Parathyroid adenoma (tissue), 2 donors: ENCODE data around the gene ARID3A.

Source experiments
- H2AFZ ChIP-seq: fragments of 300-600 bp; sonication (generic); one replicate; pipeline ENCODE4 v1.7.0; 2017; ENCODE audit warnings: antibody characterized with exemption, mild to moderate bottlenecking
- H3K27ac ChIP-seq: fragments of 300-600 bp; sonication (generic); one replicate; pipeline ENCODE4 v1.7.0; 2017
- H3K27me3 ChIP-seq: fragments of 300-600 bp; sonication (generic); one replicate; pipeline ENCODE4 v1.7.0; 2017; ENCODE audit warnings: low read length; ENCODE audit not compliant: control insufficient read depth, insufficient read depth
- H3K36me3 ChIP-seq: fragments of 300-600 bp; sonication (generic); one replicate; pipeline ENCODE4 v1.7.0; 2017; ENCODE audit warnings: low read length; ENCODE audit not compliant: control insufficient read depth, insufficient read depth
- H3K4me1 ChIP-seq: fragments of 300-600 bp; sonication (generic); one replicate; pipeline ENCODE4 v1.7.0; 2017; ENCODE audit warnings: control low read depth
- H3K4me2 ChIP-seq: fragments of 300-600 bp; sonication (generic); one replicate; pipeline ENCODE4 v1.7.0; 2017; ENCODE audit warnings: low read length
- H3K4me3 ChIP-seq: fragments of 300-600 bp; sonication (generic); one replicate; pipeline ENCODE4 v1.7.0; 2017; ENCODE audit warnings: low read depth, low read length
- H3K79me2 ChIP-seq: fragments of 300-600 bp; sonication (generic); one replicate; pipeline ENCODE4 v1.7.0; 2017; ENCODE audit warnings: control low read depth
- H3K9ac ChIP-seq: fragments of 300-600 bp; sonication (generic); one replicate; pipeline ENCODE4 v1.7.0; 2017; ENCODE audit warnings: mild to moderate bottlenecking
- H3K9me3 ChIP-seq: fragments of 300-600 bp; sonication (generic); one replicate; pipeline ENCODE4 v1.7.0; 2017; ENCODE audit warnings: low read length; ENCODE audit not compliant: control insufficient read depth
- CTCF ChIP-seq: fragments of 300-600 bp; sonication (generic); IDR thresholded peaks from one replicate; pipeline ENCODE4 v1.7.0; 2017; ENCODE audit warnings: antibody characterized with exemption, mild to moderate bottlenecking
- donor health status: primary hyperparathyroidism.

ARID3A gene

GRCh38 chr19:991932-992669 lies 66.3 kb downstream of the ARID3A start:
- Histone ChIP-seq H3K27ac (no peak overlapping the region), H3K79me2 (no peaks in the 10 kb centered on the region), H3K9ac (no peak overlapping the region), H3K36me3 (no peaks in the 10 kb centered on the region), H3K9me3 (no peaks in the 10 kb centered on the region), H2AFZ (no peak overlapping the region), H3K27me3 (no peaks in the 10 kb centered on the region), H3K4me2 (no peak overlapping the region), H3K4me3 (no peak overlapping the region), H3K4me1 (peaks cover 4% of the 10 kb centered on the region)
- TF ChIP-seq CTCF: no peak

GRCh38 chr19:992670-993055 lies 66.8 kb downstream of the ARID3A start:
- Histone ChIP-seq H3K27ac (no peak overlapping the region), H3K9me3 (no peaks in the 10 kb centered on the region), H3K36me3 (no peaks in the 10 kb centered on the region), H3K79me2 (no peaks in the 10 kb centered on the region), H2AFZ (no peak overlapping the region), H3K9ac (no peak overlapping the region), H3K27me3 (no peaks in the 10 kb centered on the region), H3K4me2 (no peak overlapping the region), H3K4me1 (peaks cover 4% of the 10 kb centered on the region), H3K4me3 (no peak overlapping the region)
- no peak for TF ChIP-seq CTCF

GRCh38 chr19:993361-993830 lies 67.6 kb downstream of the ARID3A start:
- Histone ChIP-seq H3K9ac (no peak overlapping the region), H3K27me3 (no peaks in the 10 kb centered on the region), H2AFZ (no peak overlapping the region), H3K79me2 (no peaks in the 10 kb centered on the region), H3K4me1 (peaks cover 4% of the 10 kb centered on the region), H3K4me2 (no peak overlapping the region), H3K9me3 (no peaks in the 10 kb centered on the region), H3K27ac (no peak overlapping the region), H3K4me3 (no peak overlapping the region), H3K36me3 (no peaks in the 10 kb centered on the region)
- no peak for TF ChIP-seq CTCF

GRCh38 chr19:993831-994393 lies 68.1 kb downstream of the ARID3A start:
- H3K27ac ChIP-seq: no peak overlapping the region
- H3K27me3 ChIP-seq: peaks cover 3% of the 10 kb centered on the region

More at GRCh38 chr19:993831-994393, 68.1 kb downstream of the ARID3A start:
- Histone ChIP-seq H3K9me3 (no peaks in the 10 kb centered on the region), H2AFZ (no peak overlapping the region), H3K36me3 (no peaks in the 10 kb centered on the region), H3K9ac (no peak overlapping the region), H3K4me3 (no peak overlapping the region), H3K79me2 (no peaks in the 10 kb centered on the region), H3K4me2 (no peak overlapping the region), H3K4me1 (peaks cover 4% of the 10 kb centered on the region)
- TF ChIP-seq CTCF: no peak
